Endometrium (tissue), 2 donors: ENCODE measurements around the gene GNB2.
"Not testable (repeated sequence)": the region's sequence is repeated elsewhere in the genome, so short reads cannot be mapped to it uniquely, and the experiment has no call there.

Source experiments
- FAIRE-seq: peaks from 2 replicates; lab custom pipeline; 2012; peaks lifted over from hg19 to GRCh38; lab: Jason Lieb, UNC
- donor health status: control.
- donor health status: control.

The GNB2 gene

GRCh38 chr7:100673302-100673941, at the start of gene GNB2:
Gene GNB2 (plus strand): TSS chr7:100673740. CDS start chr7:100676266, 2,526 bp downstream.
- peak; percentile 96 for FAIRE-seq

- FAIRE-seq = no peak
Measured at GRCh38 chr7:100623951-100624824, 49.4 kb upstream of the GNB2 start.

DNA sequence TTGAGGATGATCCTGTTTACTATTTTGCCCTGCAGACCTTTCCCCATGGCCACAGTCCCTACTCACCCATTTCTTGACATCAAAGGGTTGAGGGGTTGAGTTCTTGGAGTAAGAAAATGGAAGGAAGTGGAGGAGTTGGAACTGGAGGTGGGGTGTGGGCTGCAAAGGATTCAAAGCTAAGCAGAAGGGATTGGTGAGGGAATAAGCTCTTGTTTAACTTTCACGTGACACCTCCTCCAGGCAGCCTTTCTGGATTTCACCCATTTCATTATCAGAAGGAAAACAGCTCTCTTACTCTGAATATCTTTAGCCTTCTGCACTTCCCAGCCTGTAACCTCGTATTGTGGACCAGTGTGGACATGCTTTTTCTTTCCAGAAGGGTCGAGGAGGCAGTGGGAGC, 47.5 kb upstream of the GNB2 start:
- FAIRE-seq = no peak

DNA sequence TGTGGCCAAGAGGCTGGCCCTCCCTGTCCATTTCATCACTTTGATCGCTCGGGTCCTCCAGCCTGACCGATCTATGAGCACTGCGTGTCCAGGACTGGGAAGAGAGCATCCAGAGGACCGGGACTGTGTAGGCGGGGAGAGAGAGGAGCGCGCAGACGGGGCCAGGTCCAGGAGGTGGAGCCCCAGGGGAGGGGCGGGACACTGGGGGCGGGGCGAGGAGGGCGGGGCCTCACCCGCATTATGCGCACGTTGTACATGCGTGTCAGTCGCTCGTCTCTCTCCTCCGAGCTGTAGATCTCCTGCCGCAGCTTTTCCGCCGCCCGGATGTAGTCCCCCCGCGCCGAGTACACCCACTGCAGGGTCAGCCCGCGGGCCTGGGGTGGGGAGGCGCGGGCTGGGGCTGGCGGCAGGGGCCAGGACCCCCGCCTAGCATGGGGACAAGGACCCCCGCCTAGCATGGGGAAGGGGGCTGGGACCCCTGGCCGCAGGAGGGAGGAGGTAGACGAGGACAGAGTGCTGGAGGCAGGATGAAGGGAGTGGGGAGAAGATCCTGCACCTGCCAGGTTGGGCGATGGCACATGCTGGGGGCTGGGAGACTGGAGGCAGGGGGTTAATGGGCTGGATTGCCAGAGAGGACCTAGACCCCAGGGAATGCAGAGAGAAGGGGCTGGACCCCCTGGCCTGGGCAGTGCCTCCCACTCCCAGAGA, 46.9 kb upstream of the GNB2 start:
- FAIRE-seq = no peak

GRCh38 chr7:100627238-100627549, 46.3 kb upstream of the GNB2 start:
- no peak for FAIRE-seq

DNA sequence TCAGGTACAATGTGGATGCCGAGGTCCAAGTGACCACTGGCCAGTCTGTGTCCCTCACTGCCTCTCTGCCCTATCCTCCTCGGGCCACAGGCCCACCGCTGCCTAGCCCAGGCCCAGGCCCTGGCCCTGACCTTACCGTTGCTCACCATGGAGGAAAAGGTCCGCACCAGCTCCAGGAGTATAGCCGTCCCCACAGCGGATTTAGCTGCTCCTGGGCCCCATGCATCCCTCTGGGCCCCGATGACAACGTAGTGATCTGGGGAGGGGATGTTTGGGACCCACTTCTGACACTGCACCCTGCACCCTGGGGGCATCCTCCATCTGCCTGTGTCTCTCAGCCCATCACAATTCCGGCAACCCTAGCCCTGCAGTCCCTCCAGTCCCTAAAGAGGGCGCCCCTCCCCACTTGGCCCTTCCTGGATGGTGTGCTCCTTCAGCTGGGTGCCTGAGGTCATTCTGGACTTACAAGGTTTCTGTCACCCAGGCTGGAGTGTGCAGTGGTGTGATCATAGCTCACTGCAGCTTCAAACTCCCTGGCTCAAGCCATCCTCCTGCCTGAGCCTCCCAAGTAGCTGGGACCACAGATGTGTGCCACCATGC, 44.3 kb upstream of the GNB2 start:
- FAIRE-seq = no peak

DNA sequence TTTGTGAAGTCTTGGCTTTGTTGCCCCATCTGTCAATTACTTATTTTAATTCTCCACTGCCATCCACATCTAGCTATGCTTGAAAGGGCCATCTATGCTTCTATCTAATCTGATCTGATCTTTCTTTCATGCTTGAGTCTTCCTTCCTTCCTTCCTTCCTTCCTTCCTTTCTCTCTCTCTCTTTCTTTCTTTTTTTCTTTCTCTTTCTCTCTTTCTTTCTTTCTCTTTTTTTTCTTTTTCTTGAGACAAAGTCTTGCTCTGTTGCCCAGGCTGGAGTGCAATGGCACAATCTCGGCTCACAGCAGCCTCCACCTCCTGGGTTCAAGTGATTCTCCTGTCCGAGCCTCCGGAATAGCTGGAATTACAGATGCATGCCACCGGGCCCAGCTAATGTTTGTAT, 43.5 kb upstream of the GNB2 start:
- FAIRE-seq = no peak

DNA sequence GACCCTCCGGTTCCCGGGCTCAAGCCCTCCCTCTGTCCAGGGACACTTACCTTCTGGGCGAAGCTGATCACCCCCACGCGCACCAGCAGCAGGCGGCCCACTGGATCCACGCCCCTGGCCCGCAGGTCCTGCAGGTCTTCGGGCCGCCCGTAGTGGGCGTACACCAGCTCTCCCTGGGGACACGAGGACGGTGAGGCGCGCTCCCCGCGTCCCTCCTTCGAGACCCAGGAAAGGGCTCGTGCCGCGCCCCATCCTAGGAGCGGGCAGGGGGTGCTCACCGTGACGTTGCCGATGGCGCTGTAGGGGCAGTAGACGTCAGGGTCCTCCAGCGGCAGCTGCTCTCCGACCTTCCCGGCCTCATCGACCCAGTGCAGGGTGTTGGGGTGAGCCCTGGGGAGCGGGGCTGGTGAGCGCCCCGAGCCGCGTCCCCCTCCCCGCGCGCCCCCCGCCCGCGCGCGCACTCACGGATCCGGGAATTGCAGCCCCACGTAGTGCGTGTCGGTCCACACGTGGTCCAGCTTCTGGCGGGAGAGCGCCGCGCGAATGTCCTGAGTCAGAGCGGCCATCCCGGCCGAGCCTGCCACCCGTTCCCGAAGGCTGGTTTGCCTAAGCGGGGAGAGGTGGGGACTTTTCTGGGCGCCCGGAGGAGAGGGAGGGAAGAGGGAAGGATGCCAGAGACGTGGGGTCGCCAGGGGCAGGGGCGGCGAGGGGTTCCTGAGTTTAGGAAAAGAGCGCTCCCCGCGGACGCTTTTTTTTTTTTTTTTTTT, 40.4 kb upstream of the GNB2 start:
- no peak for FAIRE-seq

DNA sequence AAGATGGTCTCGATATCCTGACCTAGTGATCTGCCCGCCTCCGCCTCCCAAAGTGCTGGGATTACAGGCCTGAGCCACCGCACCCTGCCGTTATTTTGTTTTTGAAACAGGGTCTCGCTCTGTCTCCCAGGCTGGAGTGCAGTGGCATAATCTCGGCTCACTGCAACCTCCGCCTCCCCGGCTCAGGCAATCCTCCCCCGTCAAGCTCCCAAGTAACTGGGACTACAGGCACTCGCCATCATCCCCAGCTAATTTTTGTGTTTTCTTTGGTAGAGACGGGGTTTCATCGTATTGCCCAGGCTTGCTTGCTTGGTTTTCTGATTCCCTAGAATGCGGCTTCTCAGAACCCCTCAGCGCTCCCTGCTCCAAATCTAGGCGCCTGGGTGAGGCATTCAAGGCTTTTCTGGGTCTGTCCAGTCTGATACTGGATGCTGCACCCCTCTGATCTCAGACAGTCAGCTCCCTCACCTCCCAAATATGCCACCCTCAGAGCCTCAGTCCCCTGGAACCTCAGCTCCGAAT, 33.5 kb upstream of the GNB2 start:
- no peak for FAIRE-seq

DNA sequence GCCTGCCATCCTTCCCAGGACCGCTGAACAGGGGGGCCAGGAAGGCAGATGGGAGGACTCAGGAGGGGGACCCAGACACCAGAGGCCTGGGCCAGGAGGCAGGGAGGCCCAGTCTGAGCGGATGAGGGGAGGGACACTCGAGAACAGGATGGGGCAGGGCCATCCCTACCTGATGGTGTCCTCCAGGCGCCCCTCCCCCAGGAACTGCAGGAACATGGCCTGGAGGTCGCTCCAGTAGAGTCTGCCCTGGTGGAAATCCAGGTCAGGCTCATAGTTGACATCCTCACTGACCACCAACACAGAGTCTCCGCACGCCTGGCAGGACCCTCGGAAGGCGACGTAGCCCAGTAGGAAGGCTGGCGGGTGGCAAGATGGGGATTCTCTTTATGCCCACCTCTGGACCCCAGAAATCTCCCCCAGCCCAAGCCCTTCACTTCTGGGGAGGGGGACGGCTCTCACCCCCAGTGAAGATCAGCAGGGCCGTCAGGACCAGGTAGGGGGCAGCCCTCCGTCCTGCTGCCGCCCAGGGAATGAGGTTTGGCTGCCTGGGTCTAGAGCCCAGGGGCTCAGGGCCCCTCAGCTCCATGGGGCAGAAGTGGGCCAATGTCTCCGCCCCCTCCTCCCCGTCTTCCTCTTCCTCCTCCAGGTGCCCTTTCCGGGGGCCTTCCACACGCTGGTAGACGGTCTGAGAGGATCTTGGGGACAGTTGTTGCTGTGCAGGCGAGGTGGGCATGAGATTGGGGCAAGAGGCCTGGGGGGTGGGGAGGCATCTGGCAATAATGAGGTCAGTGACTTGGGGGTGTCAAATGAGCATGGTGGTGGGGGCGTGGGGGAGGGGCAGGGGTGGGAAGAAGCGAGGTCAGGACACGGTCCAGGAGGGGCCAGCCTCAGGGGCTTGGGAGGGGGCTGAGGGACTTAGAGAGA, 32.8 kb upstream of the GNB2 start:
- FAIRE-seq = no peak

- FAIRE-seq = no peak
Measured at GRCh38 chr7:100641463-100641859, 32.1 kb upstream of the GNB2 start, which contains the start of gene TFR2. Gene TFR2 (minus strand): TSS chr7:100641552. CDS start chr7:100641509, 43 bp downstream.

DNA sequence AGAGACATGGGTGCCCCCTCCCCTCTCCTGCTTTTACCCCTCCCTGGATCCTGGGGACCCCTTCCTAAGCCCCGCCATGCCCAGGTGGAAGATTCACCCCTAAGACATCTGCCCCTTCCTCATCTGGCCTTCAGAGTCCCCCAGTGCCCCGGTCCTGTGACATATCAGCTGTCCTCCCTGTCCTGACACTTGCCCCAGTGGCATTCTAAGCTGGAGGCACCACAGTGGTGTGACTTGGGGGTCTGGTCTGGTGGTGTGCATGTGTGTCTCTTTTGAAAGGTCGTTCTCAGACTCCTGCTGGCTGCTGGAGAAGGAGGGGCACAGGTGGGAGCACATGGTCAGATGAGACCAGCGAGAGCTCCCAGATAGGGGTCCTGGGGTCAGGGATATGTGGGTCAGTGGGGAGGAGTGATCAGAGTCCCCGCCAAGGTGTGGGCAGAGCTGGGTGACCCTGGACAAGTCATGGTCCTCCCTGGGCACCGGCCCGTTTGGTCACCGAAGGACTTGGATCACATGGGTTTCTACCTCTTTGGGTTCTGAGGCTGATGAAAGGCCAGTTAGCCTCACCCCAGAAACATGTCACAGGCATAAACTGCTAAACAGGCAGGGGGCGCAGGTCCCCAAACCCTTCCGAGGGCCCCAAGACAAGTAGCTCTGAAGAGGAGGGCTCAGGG, 31.5 kb upstream of the GNB2 start:
- FAIRE-seq = no peak

DNA sequence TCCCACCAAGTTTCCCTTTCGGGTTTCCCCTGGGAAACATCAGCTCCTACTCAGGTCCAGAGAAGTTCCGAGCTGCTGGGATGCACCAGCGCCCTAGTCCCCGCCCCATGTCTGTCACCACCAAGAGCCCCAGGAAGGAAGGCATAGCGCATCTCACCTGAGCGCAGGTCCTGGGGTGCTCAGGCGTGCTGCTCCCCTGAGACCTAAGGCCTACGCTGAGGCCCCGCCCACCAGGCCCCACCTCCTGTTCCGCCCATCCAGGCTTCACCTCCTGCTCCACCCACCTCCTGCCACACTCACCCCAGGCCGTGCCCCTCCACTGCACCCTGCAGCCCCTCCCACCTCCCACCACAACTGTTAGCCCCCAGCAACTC, 31.0 kb upstream of the GNB2 start:
- FAIRE-seq = no peak

DNA sequence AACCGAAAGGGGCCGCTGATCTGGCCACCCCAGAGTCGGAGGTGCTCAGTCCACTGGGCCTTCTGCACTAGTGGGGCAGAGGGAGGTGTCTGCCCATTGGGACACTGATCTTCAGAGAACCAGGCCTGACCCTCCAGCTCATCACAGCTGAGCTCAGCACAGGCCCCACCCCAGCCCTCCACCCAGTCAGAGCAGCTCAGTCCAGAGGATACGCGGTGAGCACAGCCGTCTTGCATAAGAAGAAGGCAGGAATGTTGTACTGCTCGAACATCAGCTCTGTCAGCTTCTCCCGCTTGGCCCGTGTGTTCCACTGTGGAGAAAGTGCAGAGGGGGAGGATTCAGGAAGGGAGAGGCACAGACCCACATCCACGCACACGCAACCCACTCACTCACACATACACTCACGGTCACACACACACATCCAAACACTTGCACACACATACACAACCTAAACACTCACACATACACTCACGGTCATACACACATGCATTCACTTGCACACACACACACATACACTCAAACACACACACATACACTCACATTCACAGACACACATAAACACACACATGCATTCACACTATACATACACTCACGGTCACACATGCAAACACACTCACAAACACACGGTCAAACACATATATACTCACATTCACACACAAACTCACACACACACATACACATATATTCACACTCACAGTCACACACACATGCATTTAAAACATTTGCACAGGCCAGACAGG, 23.5 kb upstream of the GNB2 start:
- FAIRE-seq = no peak

GRCh38 chr7:100654908-100655831, 18.4 kb upstream of the GNB2 start:
- no peak for FAIRE-seq

DNA sequence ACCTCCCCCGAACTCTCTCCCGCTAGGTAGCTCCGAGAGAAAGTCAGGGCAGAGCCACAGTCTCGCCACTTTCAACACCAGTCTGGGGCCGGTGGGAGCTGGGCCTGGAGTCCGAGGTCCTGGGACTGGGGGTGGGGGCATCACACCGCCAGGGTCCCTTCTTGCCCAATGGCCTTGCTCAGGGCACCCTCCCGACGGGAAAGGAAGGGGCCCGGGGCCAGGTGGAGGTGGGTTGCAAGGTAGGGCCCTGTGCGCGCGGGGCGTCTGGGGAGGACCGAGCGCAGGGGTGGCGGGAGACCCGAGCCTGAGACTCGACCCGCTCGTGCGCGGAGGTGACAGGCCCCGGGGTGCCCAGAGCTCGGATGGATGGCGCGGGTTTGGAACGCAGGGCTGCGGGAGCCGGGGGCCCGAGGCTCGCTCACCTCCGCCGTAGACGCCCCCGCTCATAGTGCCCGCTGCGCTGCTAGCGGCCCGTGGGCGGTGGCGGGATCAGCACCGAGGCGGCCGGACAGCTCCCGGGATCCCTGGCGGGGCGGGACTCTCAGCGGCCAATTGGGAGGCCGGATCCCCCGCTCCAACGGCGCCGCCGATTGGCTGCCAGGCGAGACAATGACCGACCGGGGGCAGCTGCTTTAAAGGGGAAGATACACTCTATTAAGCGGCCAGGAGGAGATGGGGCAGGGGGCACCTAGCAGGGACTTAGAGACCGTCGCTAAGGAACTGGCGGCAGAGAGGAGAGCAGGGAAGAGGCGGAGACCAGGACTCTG, 17.4 kb upstream of the GNB2 start, which contains the start of gene ACTL6B:
Gene ACTL6B, minus strand, starts transcription at position 541 of the 767 bp plus-strand sequence. Its CDS starts 94 bp downstream, at position 447.
- no peak for FAIRE-seq

GRCh38 chr7:100662194-100662776, 11.3 kb upstream of the GNB2 start:
- FAIRE-seq = not testable (repeated sequence)
